Transverse colon (tissue), 4 donors: ENCODE results near the gene UQCC2. TPM values are rescaled to one million over a fixed set of nuclear protein-coding genes. Genes with fewer than 3 reads are reported as not detected.

Experiments used
- DNase-seq: peaks from one replicate; pipeline ENCODE4 v3.0.0-alpha.2; 2019
- H3K27ac ChIP-seq, 4 donors: fragments of 200-600 bp; sonication (generic); 2 replicates each; pipeline ENCODE4 v1.5.1; 2016 to 2018; ENCODE audit warnings: inconsistent platforms in 4 of 4
- H3K27me3 ChIP-seq: fragments of 200-600 bp; sonication (generic); 2 replicates; pipeline ENCODE4 v1.5.1; 2017; ENCODE audit warnings: inconsistent platforms
- H3K36me3 ChIP-seq, 4 donors: fragments of 200-600 bp; sonication (generic); 2 replicates each; pipeline ENCODE4 v1.5.1; 2017 to 2019; ENCODE audit warnings: inconsistent platforms in 4 of 4
- H3K4me1 ChIP-seq, 4 donors: fragments of 200-600 bp; sonication (generic); 2 replicates each; pipeline ENCODE4 v1.5.1; 2017 to 2020; ENCODE audit warnings: inconsistent platforms in 4 of 4
- H3K4me3 ChIP-seq, 4 donors: fragments of 200-600 bp; sonication (generic); 1 replicate in 1 of 4; 2 replicates in 3 of 4; pipeline versions ENCODE4 v1.5.1 to v1.6.1; 2017 to 2019; ENCODE audit warnings: inconsistent platforms in 4 of 4
- H3K9me3 ChIP-seq, 2 donors: fragments of 200-600 bp; sonication (generic); 2 replicates each; pipeline ENCODE4 v1.5.1; 2017 to 2019; ENCODE audit warnings: inconsistent platforms in 2 of 2
- CTCF ChIP-seq, 5 experiments: fragments of 200-600 bp in 3 of 5; fragments of 450-650 bp in 2 of 5; sonication (generic) in 3 of 5; IDR thresholded peaks; 1 replicate in 2 of 5; 2 replicates in 3 of 5; pipeline ENCODE4 v1.5.1; 2016 to 2017; ENCODE audit warnings: antibody characterized with exemption in 5 of 5, inconsistent platforms in 3 of 5, mild to moderate bottlenecking in 2 of 5, moderate library complexity in 1 of 5
- EP300 ChIP-seq: sonication (generic); formaldehyde crosslinking; IDR thresholded peaks from one replicate; pipeline ENCODE4 v1.6.1; 2017; ENCODE audit warnings: antibody characterized with exemption, low read depth
- POLR2A ChIP-seq: fragments of 450-650 bp; IDR thresholded peaks from one replicate; pipeline ENCODE4 v1.6.1; 2016; ENCODE audit warnings: antibody characterized with exemption, mild to moderate bottlenecking, moderate library complexity
- POLR2AphosphoS5 ChIP-seq, 3 donors: sonication (generic); formaldehyde crosslinking; IDR thresholded peaks; one replicate each; pipeline ENCODE4 v1.6.1; 2016; ENCODE audit warnings: antibody characterized with exemption in 3 of 3
- WGBS, 2 donors: methylation state at CpG; one replicate each; pipeline ENCODE4 v1.1.5; 2018; ENCODE audit warnings: low coverage in 1 of 2; 5-methylcytosine and 5-hydroxymethylcytosine counted together
- in situ Hi-C, 4 donors: fragments of 200-750 bp; cut with MboI; loops; one replicate each; pipeline versions ENCODE4 v1.15.0 to v1.15.1; 2017; ENCODE audit warnings: low sequenced_read_pairs in 3 of 4, low pct_ligation_motif_present in 1 of 4, low pct_unique_long_range_greater_than_20kb in 1 of 4
- intact Hi-C: fragments of 100-400 bp; cut with DNase I; formaldehyde crosslinking; loops from one replicate; pipeline ENCODE4 v1.15.1; 2023; ENCODE audit warnings: low total_unique reads
- total RNA-seq, 4 donors: library from RNA; depleted of rRNA; stranded (reverse); fragments of >200 nt; gene quantifications; one replicate each; pipeline ENCODE4 v1.1.0, GENCODE V29; 2016

The UQCC2 gene
- total RNA-seq, 4 donors from 2014 or later, result 2.8 to 17.6 (median 8.8) TPM

GRCh38 chr6:33678932-33679490, 32.5 kb downstream of the UQCC2 start:
- Histone ChIP-seq H3K36me3 (peaks cover 0 to 15% (median 7%) of the 10 kb centered on the region in 4 donors), H3K4me1 (no peaks in the 10 kb centered on the region), H3K9me3 (no peaks in the 10 kb centered on the region), H3K27ac (no peak overlapping the region), H3K27me3 (no peaks in the 10 kb centered on the region), H3K4me3 (no peak overlapping the region)
- WGBS, 2 donors, result 82% methylated on average over 12 of the region's 12 CpGs; no CpG with 5 or more reads in 1 of the 2 donors
- DNase-seq, result no peak
- no peak for TF ChIP-seq EP300
- TF ChIP-seq POLR2A, result no peak
- no peak for TF ChIP-seq CTCF (IDR thresholded peaks at IDR 0.05)
- TF ChIP-seq POLR2AphosphoS5 (IDR thresholded peaks at IDR 0.05), result no peak
- in situ Hi-C loops (no loop called here), intact Hi-C loops (no loop called here)

GRCh38 chr6:33678233-33678931, 33.1 kb downstream of the UQCC2 start:
- H3K36me3 ChIP-seq, result peaks cover 0 to 15% (median 7%) of the 10 kb centered on the region in 4 donors
- no peak overlapping the region for H3K27ac ChIP-seq
- no peaks in the 10 kb centered on the region for H3K4me1 ChIP-seq
- TF ChIP-seq POLR2AphosphoS5 (IDR thresholded peaks at IDR 0.05), result no peak
- no peak for TF ChIP-seq EP300
- TF ChIP-seq CTCF (IDR thresholded peaks at IDR 0.05), result no peak
- no peak for TF ChIP-seq POLR2A
- H3K4me3 ChIP-seq, result no peak overlapping the region
- intact Hi-C loops, result no loop called here
- H3K9me3 ChIP-seq, result no peaks in the 10 kb centered on the region
- in situ Hi-C loops, result no loop called here
- H3K27me3 ChIP-seq, result no peaks in the 10 kb centered on the region
- DNase-seq, result no peak
- 91 to 96% methylated on average over 4 to 22 of the region's 24 CpGs for WGBS, 2 donors

GRCh38 chr6:33677689-33678088, 33.8 kb downstream of the UQCC2 start:
- peaks cover 0 to 15% (median 7%) of the 10 kb centered on the region in 4 donors for H3K36me3 ChIP-seq
- H3K9me3 ChIP-seq, result no peaks in the 10 kb centered on the region
- H3K27me3 ChIP-seq, result no peaks in the 10 kb centered on the region
- H3K4me1 ChIP-seq, result no peaks in the 10 kb centered on the region
- no peak overlapping the region for H3K27ac ChIP-seq
- no peak for DNase-seq
- intact Hi-C loops (no loop called here), in situ Hi-C loops (no loop called here)
- TF ChIP-seq POLR2A (no peak), POLR2AphosphoS5 (IDR thresholded peaks at IDR 0.05) (no peak), CTCF (IDR thresholded peaks at IDR 0.05) (no peak), EP300 (no peak)
- no peak overlapping the region for H3K4me3 ChIP-seq
- 90 to 93% methylated on average over 2 of the region's 2 CpGs for WGBS, 2 donors

GRCh38 chr6:33677143-33677660, 34.3 kb downstream of the UQCC2 start:
- intact Hi-C loops (no loop called here), in situ Hi-C loops (no loop called here)
- Histone ChIP-seq H3K4me3 (no peak overlapping the region), H3K27ac (no peak overlapping the region), H3K27me3 (no peaks in the 10 kb centered on the region), H3K9me3 (no peaks in the 10 kb centered on the region), H3K4me1 (no peaks in the 10 kb centered on the region), H3K36me3 (peaks cover 0 to 15% (median 7%) of the 10 kb centered on the region in 4 donors)
- TF ChIP-seq POLR2AphosphoS5 (IDR thresholded peaks at IDR 0.05), result no peak
- TF ChIP-seq CTCF (IDR thresholded peaks at IDR 0.05), result no peak
- TF ChIP-seq POLR2A, result no peak
- no peak for TF ChIP-seq EP300
- 66 to 68% methylated on average over 4 to 8 of the region's 8 CpGs for WGBS, 2 donors
- DNase-seq, result no peak
